NCI-H524 (cell line): Measurements from ENCODE around the gene INPP5E.

Experiments used
- DNase-seq, 2 experiments: peaks; one replicate each; lab custom pipeline; 2025; lab: John Stamatoyannopoulos, UW

Gene INPP5E

GRCh38 chr9:136403538-136403914, 36.1 kb downstream of the INPP5E start:
- DNase-seq = no peak

DNA sequence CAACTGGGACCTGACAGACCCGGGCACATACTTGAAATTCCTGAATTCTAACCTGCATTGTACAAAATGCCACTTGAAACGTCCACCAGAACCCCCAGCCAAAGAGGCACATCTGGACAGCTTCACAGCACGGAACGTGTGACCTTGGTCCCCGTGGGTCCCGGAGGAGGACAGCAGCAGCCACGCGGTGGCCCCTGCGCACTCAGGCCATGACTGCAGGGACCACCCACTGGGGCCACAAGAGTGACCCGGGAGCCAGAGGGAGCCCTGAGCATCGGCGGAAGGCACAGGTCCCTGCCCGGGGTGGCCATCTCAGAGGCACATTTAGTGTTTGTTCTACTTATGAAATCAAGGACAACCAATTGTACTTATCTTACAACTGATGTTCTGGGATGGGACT, 37.6 kb downstream of the INPP5E start:
- DNase-seq = no peak

GRCh38 chr9:136401173-136401922, 38.3 kb downstream of the INPP5E start:
- DNase-seq = no peak

DNA sequence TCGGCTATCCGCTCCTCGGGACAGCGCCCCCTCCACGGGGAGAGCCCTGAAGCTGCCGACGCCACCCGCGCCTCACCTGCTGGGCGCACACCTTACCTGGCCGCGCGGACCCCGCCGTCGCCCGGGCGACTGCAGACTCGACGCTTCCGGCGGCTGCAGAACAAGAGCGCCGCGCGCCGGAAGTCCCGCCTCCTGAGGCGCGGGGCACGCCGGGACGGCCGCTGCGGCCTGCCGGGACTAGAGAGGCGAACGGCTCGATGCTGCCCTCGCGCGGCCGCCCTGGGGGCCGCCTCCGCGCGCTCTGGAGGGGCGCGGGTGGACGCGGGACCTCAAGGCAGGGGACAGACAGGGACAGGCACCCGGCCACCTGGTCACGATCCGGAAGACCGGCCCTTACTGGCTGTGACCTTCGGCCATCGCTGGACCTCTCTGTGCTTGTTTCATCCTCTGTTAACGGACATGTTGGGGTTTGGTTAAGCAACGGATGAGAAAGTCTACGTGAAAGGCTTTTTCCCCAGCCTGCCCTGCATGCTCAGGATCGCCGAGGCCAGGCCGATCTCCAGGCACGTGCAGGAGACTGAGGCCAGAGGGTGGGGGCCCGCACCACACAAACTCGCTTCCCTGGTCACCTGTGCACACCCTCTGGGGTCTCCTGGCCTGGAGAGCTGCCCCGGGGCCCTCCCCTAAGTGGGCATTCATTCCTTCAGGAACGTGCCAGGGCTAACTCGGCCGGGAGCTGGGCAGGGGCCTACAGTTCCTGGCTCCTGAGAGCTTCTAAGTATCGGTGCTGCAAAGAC, 39.4 kb downstream of the INPP5E start, which contains the start of gene SNAPC4:
Gene SNAPC4, minus strand, starts transcription at position 133 of the 797 bp plus-strand sequence. CDS start 1,742 bp downstream, outside the sequence.
- peak; percentile 81 to 93 for DNase-seq

DNA sequence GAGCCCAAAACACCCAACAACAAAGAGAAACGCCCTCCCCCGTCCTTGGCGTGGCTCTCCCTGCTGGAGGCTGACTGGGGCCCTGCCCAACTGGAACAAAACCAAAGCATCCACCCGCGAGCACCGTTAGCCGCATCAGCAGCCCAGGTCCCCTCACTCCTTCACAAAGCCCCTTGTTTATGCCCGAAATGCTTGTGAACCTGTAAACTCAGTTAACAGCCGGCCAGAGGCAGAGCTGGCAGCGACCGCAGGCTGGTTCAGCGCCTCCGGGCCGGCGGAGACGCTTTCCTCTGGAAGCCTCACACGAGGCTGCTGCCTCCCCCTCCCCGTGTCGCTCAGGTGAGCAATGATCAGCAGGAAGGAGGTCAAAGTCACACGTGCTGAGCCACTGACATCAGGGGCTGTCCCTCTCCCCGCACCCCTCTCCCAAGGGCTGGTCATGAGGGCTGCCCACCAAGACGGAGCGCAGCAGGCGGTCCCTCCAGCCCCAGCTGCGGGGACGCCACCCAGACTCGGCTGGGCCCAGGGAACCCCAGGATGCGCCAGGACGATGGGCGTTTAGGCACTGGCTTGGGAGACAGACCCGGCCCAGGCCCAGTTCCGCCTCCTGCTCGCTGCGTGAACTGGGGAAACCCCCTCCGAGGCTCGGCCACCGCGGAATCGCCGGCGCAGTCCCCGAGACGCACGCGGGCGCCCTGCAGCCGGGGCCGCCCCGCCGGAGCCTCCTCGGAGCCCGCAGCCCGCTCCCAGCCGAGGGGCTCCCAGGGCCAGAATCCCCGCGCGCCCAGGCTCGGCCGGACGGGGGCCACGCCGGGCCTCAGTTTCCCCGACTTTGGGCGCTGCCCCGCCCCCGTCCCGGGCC, 40.2 kb downstream of the INPP5E start:
- DNase-seq = no peak

DNA sequence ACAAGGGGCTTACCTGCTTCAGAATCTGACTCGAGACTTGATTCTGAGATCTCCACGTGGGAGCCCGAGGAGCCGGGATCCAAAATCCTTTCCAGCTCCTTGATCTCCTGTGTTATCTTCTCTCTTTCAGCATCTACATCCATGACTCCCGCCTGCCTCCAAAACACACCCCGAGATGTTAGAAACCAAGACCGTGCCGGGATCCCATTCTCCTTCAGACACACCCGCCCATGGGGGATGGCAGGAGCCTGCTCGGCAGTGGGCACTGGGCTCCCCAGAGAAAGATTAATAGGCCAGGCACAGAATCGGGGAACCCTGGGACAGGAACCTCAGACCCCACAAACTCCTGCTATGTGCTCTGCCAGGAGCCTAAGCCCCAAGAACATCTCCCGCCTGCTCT, 41.4 kb downstream of the INPP5E start:
- DNase-seq = no peak

DNA sequence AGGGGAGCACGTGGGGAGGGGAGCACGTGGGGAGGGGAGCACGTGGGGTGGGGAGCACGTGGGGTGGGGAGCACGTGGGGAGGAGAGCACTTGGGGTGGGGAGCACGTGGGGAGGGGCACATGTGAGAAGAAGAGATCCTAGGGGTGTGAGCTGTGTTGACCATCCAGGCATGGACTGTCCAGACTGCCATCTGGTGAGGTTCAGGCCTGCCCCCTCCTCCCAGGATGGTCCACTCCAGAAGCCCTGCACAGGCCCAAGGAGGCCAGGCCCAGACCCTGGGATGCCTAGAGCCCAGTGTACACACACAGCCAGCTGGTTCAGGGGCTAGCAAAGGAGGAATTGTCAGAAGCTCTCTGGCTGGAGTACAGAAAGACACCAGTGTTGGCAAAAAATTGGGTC, 42.0 kb downstream of the INPP5E start:
- no peak for DNase-seq

DNA sequence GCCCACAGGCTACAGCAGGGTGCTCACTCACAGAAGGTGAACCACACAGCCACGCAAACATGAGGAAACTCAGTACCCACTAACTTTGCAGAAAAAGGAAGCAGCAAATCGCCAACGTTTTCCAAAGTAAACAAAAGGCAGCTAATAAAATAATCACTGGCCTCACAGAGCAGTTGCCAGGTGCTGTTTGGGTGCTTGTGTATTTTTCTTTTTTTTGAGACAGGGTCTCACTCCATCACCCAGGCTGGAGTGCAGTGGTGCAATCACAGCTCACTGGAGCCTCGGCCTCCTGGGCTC, 43.5 kb downstream of the INPP5E start:
- DNase-seq = no peak

- DNase-seq = no peak
These were observed 44.1 kb downstream of the INPP5E start for GRCh38 chr9:136395345-136396218.

GRCh38 chr9:136395020-136395340, 44.7 kb downstream of the INPP5E start:
- DNase-seq = no peak

GRCh38 chr9:136394312-136395019, 45.2 kb downstream of the INPP5E start:
- no peak for DNase-seq

GRCh38 chr9:136393531-136393930, 46.1 kb downstream of the INPP5E start:
- DNase-seq = no peak

DNA sequence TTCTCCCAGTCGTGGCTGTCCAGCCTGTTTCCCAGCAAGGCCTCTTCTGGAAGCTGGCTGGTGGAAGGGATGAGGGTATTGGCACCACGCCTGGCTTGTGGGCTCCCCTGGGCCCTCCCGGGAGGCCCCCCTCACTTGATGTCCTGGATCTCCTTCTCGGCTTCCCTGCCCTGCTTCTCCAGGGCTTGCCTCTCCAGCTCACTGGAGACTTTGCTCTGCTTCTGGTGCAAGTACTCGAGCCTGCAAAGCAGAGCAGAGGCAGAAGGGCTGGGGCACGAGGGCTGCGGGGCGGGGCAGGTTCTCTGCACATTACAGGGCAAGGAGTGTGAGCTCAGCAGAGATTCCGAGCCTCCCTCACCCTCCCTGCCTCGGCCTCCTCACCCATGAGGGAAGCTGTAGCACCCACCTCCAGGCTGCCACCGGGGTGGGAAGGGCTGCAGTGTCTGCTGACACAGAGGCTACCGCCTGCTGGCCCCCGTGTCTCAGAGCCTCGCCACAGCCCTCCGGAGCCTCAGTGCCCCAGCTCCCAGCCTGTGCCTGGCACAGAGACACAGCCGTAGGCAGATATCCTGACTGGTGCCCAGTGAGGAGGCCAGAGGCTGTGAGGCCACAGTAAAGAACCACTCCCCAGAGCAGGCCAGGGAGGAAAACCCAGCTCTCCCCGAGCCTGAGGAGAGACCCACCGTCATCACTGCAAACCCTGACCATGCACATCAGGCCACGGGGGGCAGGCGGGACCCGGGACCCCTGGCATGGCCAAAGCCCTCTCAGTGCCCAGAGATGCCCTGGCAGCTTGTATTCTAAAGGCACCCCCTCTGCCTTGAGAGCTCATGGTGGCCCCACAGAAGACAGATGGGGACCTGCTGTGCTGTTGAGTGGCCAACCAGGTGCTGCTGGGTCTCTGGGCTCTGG, 46.9 kb downstream of the INPP5E start:
- DNase-seq = no peak

DNA sequence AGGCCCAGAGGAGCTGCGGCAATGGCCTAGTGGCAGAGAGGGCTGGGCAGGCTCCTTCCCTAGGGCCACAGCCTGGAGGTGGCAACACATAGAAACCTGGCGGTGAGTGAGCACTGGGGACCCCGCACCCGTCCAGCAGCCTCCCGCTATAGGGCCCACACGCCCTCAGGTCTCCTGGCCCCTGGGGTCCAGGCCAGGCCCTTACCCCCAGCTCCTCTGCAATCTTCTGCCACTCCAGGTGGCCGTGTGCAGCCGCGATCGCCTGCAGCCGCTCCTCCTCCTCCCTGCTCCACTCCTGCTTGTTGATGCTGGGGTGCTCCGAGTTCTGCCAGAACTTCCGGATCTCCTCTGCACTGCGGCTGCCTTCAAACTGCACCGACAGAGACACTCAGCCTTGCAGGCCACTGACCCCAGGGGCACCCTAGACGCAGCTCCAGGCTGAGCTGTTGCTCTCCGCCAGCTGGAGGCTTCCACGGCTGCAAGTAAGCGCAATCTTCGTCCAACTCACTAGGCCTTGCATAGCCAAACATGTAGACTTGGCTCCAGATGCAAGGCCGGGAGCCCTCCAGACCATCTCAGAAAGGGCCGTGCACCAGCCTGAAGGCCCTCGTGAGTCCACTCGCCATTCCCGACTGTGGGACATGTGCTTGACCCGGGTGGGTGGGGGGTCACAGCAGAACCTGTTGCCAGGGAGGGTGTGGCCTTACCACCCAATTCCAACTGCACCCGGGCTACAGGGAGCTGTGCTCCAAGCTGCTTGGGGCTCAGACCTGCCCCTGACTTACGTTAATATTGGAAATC, 47.7 kb downstream of the INPP5E start:
- no peak for DNase-seq

DNA sequence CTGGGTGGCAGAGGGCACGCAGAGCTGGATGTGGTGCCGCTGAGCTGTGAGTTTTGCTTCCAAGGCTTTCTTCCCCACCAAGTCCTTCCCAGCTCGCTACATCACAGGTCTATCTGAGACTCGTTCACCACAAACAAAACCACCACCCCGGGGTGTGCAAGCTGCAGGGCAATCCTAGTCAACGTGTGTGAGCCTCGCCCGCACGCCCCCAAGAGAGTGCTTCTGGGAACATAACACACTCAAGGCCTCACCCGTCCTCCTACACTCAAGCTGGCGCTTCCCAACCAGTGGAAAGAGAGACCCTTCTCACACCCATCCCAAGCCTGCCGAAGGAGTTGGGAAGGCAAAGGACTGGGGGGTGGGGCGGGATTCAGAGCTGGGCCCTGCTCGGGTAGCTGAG, 50.2 kb downstream of the INPP5E start:
- DNase-seq = no peak

GRCh38 chr9:136387217-136387616, 52.4 kb downstream of the INPP5E start:
- DNase-seq = no peak

- DNase-seq = peak in 1 of 2 experiments; percentile 50
These were observed 53.6 kb downstream of the INPP5E start for GRCh38 chr9:136386018-136386417.

DNA sequence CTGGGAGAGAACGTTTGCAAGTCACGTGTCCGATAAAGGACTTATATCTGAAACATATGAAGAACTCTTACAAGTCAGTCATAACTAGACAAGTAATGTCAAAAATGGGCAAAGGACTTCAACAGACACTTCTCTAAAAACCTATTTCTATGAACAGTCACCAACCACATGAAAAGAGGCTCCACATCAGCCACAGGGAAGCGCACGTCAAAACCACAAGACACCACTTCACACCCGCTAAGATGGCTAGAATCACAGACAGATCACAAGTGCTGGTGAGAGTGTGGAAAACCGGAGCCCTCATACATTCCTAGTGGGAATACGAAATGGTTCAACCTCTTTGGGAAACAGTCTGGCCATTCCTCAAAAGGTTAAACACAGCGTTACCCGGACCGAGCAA, 54.6 kb downstream of the INPP5E start:
- DNase-seq = no peak

- no peak for DNase-seq
These were observed 56.2 kb downstream of the INPP5E start for GRCh38 chr9:136383436-136383835.
